ENCODE measurements around the gene PEX6. TPM values are rescaled to one million over a fixed set of nuclear protein-coding genes. Genes with fewer than 3 reads are reported as not detected.

The PEX6 gene
- total and polyA plus RNA-seq, 2 of the 13 experiments (the other 11 are each of a cell fraction or from before 2014, with no cell fraction given): 5.1 to 6.7 TPM

GRCh38 chr6:42942444-42942843 lies 36.5 kb downstream of the PEX6 start (continued):
- TF ChIP-seq ZNF687 (CRISPR knock-in tag; IDR thresholded peaks at IDR 0.05) (peak; percentile 82), ATF5 (CRISPR knock-in tag; IDR thresholded peaks at IDR 0.05; ENCODE audit: low read depth) (no peak), ZNF350 (CRISPR knock-in tag; IDR thresholded peaks at IDR 0.05; ENCODE audit: borderline replicate concordance, low read depth) (no peak), PAF1 (CRISPR knock-in tag; IDR thresholded peaks at IDR 0.05) (no peak), TMF1 (CRISPR knock-in tag; IDR thresholded peaks at IDR 0.05; ENCODE audit: low read depth) (no peak), ZBTB7A (CRISPR knock-in tag; IDR thresholded peaks at IDR 0.05) (no peak), ZKSCAN8 (CRISPR knock-in tag; IDR thresholded peaks at IDR 0.05; ENCODE audit: borderline replicate concordance) (no peak), HDAC2 (CRISPR knock-in tag; IDR thresholded peaks at IDR 0.05) (0 out of 2 replicates have a peak, but pooled peaks have one; percentile 16), ZNF704 (CRISPR knock-in tag; IDR thresholded peaks at IDR 0.05; ENCODE audit: borderline replicate concordance) (no peak), KDM1A (CRISPR knock-in tag; IDR thresholded peaks at IDR 0.05) (no peak), ZNF691 (CRISPR knock-in tag; IDR thresholded peaks at IDR 0.05; ENCODE audit: borderline replicate concordance, low read depth) (no peak), ZNF224 (CRISPR knock-in tag; IDR thresholded peaks at IDR 0.05) (no peak), ZNF83 (CRISPR knock-in tag; IDR thresholded peaks at IDR 0.05; ENCODE audit: borderline replicate concordance) (no peak), BCL3 (CRISPR knock-in tag; IDR thresholded peaks at IDR 0.05) (no peak), ZFP62 (CRISPR knock-in tag; IDR thresholded peaks at IDR 0.05) (no peak), NFYB (CRISPR knock-in tag; IDR thresholded peaks at IDR 0.05) (0 out of 2 replicates have a peak, but pooled peaks have one; percentile 24), POGZ (CRISPR knock-in tag; IDR thresholded peaks at IDR 0.05) (no peak), ZNF292 (CRISPR knock-in tag; IDR thresholded peaks at IDR 0.05; ENCODE audit: borderline replicate concordance, low read depth) (peak; percentile 77; the same call in 1 of the 2 replicates)

All from HepG2 (cell line).